HFFc6 (cell line): ENCODE measurements around the gene B4GALNT1. TPM values are rescaled to one million over a fixed set of nuclear protein-coding genes. Genes with fewer than 3 reads are reported as not detected.

Experiments used
- DNase-seq: peaks from one replicate; pipeline ENCODE4 v3.0.0-alpha.2; 2018
- H3K27ac Mint-ChIP-seq: 2 replicates; pipeline ENCODE4 v1.8.0; 2020; ENCODE audit warnings: mild to moderate bottlenecking, mixed read lengths
- H3K27me3 Mint-ChIP-seq: 2 replicates; pipeline ENCODE4 v1.8.0; 2021; ENCODE audit warnings: mild to moderate bottlenecking, moderate library complexity, mixed read lengths; ENCODE audit not compliant: insufficient read depth
- H3K36me3 Mint-ChIP-seq: 2 replicates; pipeline ENCODE4 v1.8.0; 2021; ENCODE audit warnings: low read depth, mixed read lengths
- H3K4me1 Mint-ChIP-seq: 2 replicates; pipeline ENCODE4 v1.8.0; 2020; ENCODE audit warnings: low read depth, mixed read lengths
- H3K4me3 Mint-ChIP-seq: 2 replicates; pipeline ENCODE4 v1.8.0; 2020; ENCODE audit warnings: mild to moderate bottlenecking, moderate library complexity, mixed read lengths
- H3K9me3 Mint-ChIP-seq: 2 replicates; pipeline ENCODE4 v1.8.0; 2020; ENCODE audit warnings: mild to moderate bottlenecking, mixed read lengths
- CTCF ChIP-seq: fragments of 200-600 bp; sonication (generic); IDR thresholded peaks from 2 replicates; pipeline ENCODE4 v1.5.0; 2021; ENCODE audit warnings: antibody characterized with exemption, mild to moderate bottlenecking
- total RNA-seq, 6 experiments: library from RNA; stranded (reverse); fragmentation: NEBNext Ultra II Directional; extraction: Animal tissue kit (Norgen Biotek cat#: 25700); gene quantifications; 2 replicates in 1 of 6; 3 replicates in 5 of 6; pipeline ENCODE4 v1.2.3, GENCODE V29; 2021

The B4GALNT1 gene
- total RNA-seq, 6 experiments from 2014 or later, result 1.4 to 3.1 (median 2.3) TPM

GRCh38 chr12:57609101-57609780, 23.8 kb downstream of the B4GALNT1 start:
- H3K36me3 Mint-ChIP-seq, result no peaks in the 10 kb centered on the region
- no peak overlapping the region for H3K4me3 Mint-ChIP-seq
- H3K27me3 Mint-ChIP-seq, result peaks cover 4% of the 10 kb centered on the region
- no peak overlapping the region for H3K27ac Mint-ChIP-seq
- H3K4me1 Mint-ChIP-seq, result peaks cover 24% of the 10 kb centered on the region
- H3K9me3 Mint-ChIP-seq, result no peaks in the 10 kb centered on the region
- DNase-seq, result no peak
- TF ChIP-seq CTCF, result no peak

- peaks cover 33% of the 10 kb centered on the region for H3K4me1 Mint-ChIP-seq
- no peak for DNase-seq
- H3K27ac Mint-ChIP-seq, result no peak overlapping the region
- H3K27me3 Mint-ChIP-seq, result peaks cover 4% of the 10 kb centered on the region
- H3K36me3 Mint-ChIP-seq, result no peaks in the 10 kb centered on the region
- H3K9me3 Mint-ChIP-seq, result no peaks in the 10 kb centered on the region
- H3K4me3 Mint-ChIP-seq, result no peak overlapping the region
- TF ChIP-seq CTCF, result no peak
These were observed 24.9 kb downstream of the B4GALNT1 start for GRCh38 chr12:57607958-57608663.

- no peak for TF ChIP-seq CTCF
- Mint-ChIP-seq H3K27me3 (peaks cover 4% of the 10 kb centered on the region), H3K27ac (no peak overlapping the region), H3K9me3 (no peaks in the 10 kb centered on the region), H3K4me1 (peaks cover 26% of the 10 kb centered on the region), H3K36me3 (no peaks in the 10 kb centered on the region; the same call in 1 of the 2 replicates), H3K4me3 (no peak overlapping the region)
- DNase-seq, result no peak
These were observed 26.2 kb downstream of the B4GALNT1 start for GRCh38 chr12:57606821-57607220.

- Mint-ChIP-seq H3K27ac (no peak overlapping the region), H3K27me3 (peaks cover 4% of the 10 kb centered on the region), H3K9me3 (no peaks in the 10 kb centered on the region)
These were observed 26.6 kb downstream of the B4GALNT1 start for GRCh38 chr12:57606399-57606798.

GRCh38 chr12:57605811-57606311, 27.1 kb downstream of the B4GALNT1 start:
- no peak for TF ChIP-seq CTCF
- no peaks in the 10 kb centered on the region; the same call in 1 of the 2 replicates for H3K36me3 Mint-ChIP-seq
- H3K27ac Mint-ChIP-seq, result peak overlapping the region; percentile 91
- H3K9me3 Mint-ChIP-seq, result no peaks in the 10 kb centered on the region
- H3K4me1 Mint-ChIP-seq, result peaks cover 26% of the 10 kb centered on the region
- DNase-seq, result no peak
- peaks cover 4% of the 10 kb centered on the region for H3K27me3 Mint-ChIP-seq
- peak overlapping the region; percentile 90 for H3K4me3 Mint-ChIP-seq

More at GRCh38 chr12:57606399-57606798, 26.6 kb downstream of the B4GALNT1 start:
- no peak for DNase-seq
- Mint-ChIP-seq H3K4me3 (no peak overlapping the region), H3K36me3 (no peaks in the 10 kb centered on the region; the same call in 1 of the 2 replicates), H3K4me1 (peaks cover 26% of the 10 kb centered on the region)
- no peak for TF ChIP-seq CTCF
